ENCODE data around the gene ARHGAP21.

ARHGAP21 gene

DNA sequence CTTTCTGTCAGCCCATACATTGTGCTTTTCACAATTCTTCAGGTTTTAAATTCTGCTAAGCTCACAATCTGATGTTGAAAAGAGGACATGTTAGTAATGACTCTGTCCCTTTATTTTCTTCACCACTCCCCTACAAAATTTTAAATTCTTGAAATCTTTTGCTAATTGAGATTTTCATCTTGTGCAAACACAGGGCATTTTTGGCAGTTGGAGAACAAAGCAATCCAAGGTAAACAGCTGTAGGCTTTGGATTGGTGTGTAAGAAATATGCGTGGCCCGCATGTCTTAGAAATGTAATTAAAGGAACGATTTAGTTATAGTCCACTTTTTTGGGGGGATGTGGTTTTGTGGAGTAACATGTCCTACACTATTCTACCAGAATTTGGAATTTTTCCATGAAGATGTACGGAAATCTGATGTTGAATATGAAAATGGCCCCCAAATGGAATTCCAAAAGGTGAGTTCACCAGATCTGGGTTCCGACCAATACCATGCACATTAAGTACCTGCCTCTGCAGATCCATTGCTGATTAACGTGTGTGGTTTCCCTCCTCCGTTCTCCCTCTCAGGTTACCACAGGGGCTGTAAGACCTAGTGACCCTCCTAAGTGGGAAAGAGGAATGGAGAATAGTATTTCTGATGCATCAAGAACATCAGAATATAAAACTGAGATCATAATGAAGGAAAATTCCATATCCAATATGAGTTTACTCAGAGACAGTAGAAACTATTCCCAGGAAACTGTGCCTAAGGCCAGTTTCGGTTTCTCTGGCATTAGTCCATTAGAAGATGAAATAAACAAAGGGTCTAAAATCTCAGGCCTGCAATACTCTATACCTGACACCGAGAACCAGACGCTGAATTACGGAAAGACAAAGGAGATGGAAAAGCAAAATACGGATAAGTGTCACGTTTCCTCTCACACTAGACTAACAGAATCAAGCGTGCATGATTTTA lies 181.1 kb downstream of the ARHGAP21 start:
- Histone ChIP-seq H3K9me3 (ENCODE audit: low read depth, low read length) (no peaks in the 10 kb centered on the region), H3K36me3 (ENCODE audit: insufficient read depth, low read length) (peaks cover 16% of the 10 kb centered on the region; the same call in 1 of the 2 replicates), H3K4me3 (no peak overlapping the region), H3K27ac (no peak overlapping the region), H3K9ac (ENCODE audit: insufficient read length) (no peak overlapping the region)
- TF ChIP-seq FOXP2 (optimal IDR thresholded peaks at IDR 0.05; ENCODE audit: control extremely low read depth, extremely low read length, insufficient read depth) (no peak), POLR2AphosphoS5 (IDR thresholded peaks at IDR 0.05; ENCODE audit: borderline replicate concordance, low read depth, low read length) (no peak), EZH2 (IDR thresholded peaks at IDR 0.05) (no peak)
- DNase-seq (ENCODE audit: low read depth, low spot score) = no peak

DNA sequence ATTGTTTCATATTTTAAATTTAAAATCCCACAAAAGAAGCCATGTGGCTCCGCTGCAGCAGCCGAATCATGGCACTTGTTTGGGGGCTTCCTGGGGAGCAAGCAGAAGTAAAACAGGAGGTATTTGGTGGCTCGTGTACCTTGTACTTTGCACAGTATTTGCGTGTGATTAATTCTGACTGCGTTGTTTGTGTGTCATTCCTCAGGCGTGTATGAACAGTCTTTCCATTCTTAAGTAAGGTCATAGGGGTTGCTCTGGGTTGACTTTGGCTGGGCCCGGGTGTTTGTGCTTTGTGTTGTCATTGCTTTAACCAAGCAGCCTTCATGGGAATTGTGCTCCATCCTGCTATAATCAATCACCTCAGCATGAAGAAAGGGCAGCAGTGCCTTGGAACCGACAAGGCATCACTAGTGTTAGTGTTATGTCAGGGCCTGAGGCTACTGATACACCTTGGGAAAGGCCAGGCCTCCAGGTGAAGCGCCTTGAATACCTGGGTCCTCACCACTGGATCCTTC lies 182.4 kb downstream of the ARHGAP21 start:
- Histone ChIP-seq H3K27ac (no peak overlapping the region), H3K9ac (ENCODE audit: insufficient read length) (no peak overlapping the region), H3K4me3 (no peak overlapping the region), H3K9me3 (ENCODE audit: low read depth, low read length) (no peaks in the 10 kb centered on the region), H3K36me3 (ENCODE audit: insufficient read depth, low read length) (peaks cover 24% of the 10 kb centered on the region; the same call in 1 of the 2 replicates)
- no peak for DNase-seq (ENCODE audit: low read depth, low spot score)
- TF ChIP-seq FOXP2 (optimal IDR thresholded peaks at IDR 0.05; ENCODE audit: control extremely low read depth, extremely low read length, insufficient read depth) = no peak
- TF ChIP-seq EZH2 (IDR thresholded peaks at IDR 0.05) = no peak
- no peak for TF ChIP-seq POLR2AphosphoS5 (IDR thresholded peaks at IDR 0.05; ENCODE audit: borderline replicate concordance, low read depth, low read length)

DNA sequence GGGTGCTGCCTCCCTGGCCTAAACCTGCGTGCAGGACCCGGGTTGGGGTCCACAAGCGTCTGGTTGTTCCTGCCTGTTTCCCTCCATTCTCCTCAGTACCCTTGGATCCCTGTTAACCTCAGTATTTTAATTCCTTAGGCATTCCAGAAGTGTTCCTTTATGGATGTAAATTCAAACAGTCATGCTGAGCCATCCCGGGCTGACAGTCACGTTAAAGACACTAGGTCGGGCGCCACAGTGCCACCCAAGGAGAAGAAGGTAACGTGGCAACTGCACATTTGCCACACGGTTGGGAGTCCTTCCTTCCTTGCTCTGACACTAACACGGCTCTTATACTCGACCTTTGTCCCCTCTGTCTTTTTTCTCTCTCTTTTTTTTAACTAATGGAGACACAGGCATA lies 187.1 kb downstream of the ARHGAP21 start:
- Histone ChIP-seq H3K9ac (ENCODE audit: insufficient read length) (no peak overlapping the region), H3K9me3 (ENCODE audit: low read depth, low read length) (no peaks in the 10 kb centered on the region), H3K4me3 (no peak overlapping the region), H3K27ac (no peak overlapping the region), H3K36me3 (ENCODE audit: insufficient read depth, low read length) (peaks cover 44% of the 10 kb centered on the region; the same call in 1 of the 2 replicates)
- no peak for DNase-seq (ENCODE audit: low read depth, low spot score)
- no peak for TF ChIP-seq EZH2 (IDR thresholded peaks at IDR 0.05)
- no peak for TF ChIP-seq POLR2AphosphoS5 (IDR thresholded peaks at IDR 0.05; ENCODE audit: borderline replicate concordance, low read depth, low read length)
- TF ChIP-seq FOXP2 (optimal IDR thresholded peaks at IDR 0.05; ENCODE audit: control extremely low read depth, extremely low read length, insufficient read depth) = no peak

DNA sequence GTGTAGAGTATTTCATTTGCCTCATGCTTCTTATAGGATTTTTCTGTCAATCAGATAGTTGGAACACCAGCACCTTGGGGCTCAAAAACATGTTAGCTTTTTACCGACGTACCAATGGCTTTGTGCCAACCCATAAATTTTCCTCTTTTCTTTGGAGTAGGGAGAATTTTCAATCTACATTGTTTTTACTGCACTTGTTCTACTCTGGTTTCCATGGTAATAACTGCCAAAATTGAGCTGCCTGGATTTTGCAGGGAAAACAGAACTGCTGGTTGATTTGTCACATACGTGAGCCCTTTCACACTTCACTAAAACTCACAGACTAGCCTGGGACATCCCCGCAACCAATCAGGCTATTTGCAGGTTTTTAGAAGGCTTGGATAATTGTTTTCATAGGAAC lies 189.7 kb downstream of the ARHGAP21 start:
- no peak for DNase-seq (ENCODE audit: low read depth, low spot score)
- Histone ChIP-seq H3K9me3 (ENCODE audit: low read depth, low read length) (no peaks in the 10 kb centered on the region), H3K27ac (no peak overlapping the region), H3K36me3 (ENCODE audit: insufficient read depth, low read length) (peaks cover 46% of the 10 kb centered on the region; the same call in 1 of the 2 replicates), H3K9ac (ENCODE audit: insufficient read length) (no peak overlapping the region), H3K4me3 (no peak overlapping the region)
- TF ChIP-seq POLR2AphosphoS5 (IDR thresholded peaks at IDR 0.05; ENCODE audit: borderline replicate concordance, low read depth, low read length) (no peak), FOXP2 (optimal IDR thresholded peaks at IDR 0.05; ENCODE audit: control extremely low read depth, extremely low read length, insufficient read depth) (no peak), EZH2 (IDR thresholded peaks at IDR 0.05) (no peak)

Measured in SK-N-MC (cell line).